HepG2 (cell line): ENCODE measurements around the gene TRDMT1. TPM values are rescaled to one million over a fixed set of nuclear protein-coding genes. Genes with fewer than 3 reads are reported as not detected.

ENCODE experiments used
- ATAC-seq: fragments of 200-7000 bp; cut with Tn5 transposase; 3 replicates; pipeline ENCODE4 v1.9.1; 2020; ENCODE audit warnings: mild to moderate bottlenecking, moderate library complexity
- BruUV-seq: library from RNA; stranded (reverse); fragments of 400-500 nt; replicated peaks from 2 replicates; lab custom pipeline; 2021; lab: Mats Ljungman, UMichigan
- CTCF ChIA-PET: fragments of 300-600 bp; formaldehyde crosslinking; extraction: SDS; loops from one replicate; lab custom pipeline; 2021; ENCODE audit warnings: low total read pairs, inconsistent platforms, low intra/inter-chr PET ratio; lab: Yijun Ruan, JAX
- POLR2A ChIA-PET: fragments of 350-600 bp; sonication (Branson Sonifier 250); formaldehyde crosslinking; loops from one replicate; lab custom pipeline; 2020; ENCODE audit warnings: antibody characterized with exemption, inconsistent platforms; lab: Yijun Ruan, JAX
- DNase-seq: peaks from one replicate; pipeline ENCODE4 v3.0.0-alpha.2; 2015; ENCODE audit warnings: low spot score
- FAIRE-seq: peaks from 3 replicates; lab custom pipeline; 2011; peaks lifted over from hg19 to GRCh38; lab: Jason Lieb, UNC
- H2AFZ ChIP-seq: one replicate; pipeline ENCODE4 v1.6.1; 2011; ENCODE audit warnings: low read length, inconsistent platforms
- H3K27ac ChIP-seq: fragments of 300-600 bp; 3 replicates; pipeline ENCODE4 v1.8.0; 2011; ENCODE audit warnings: mixed run types, mild to moderate bottlenecking, mixed read lengths, low read length, inconsistent platforms; ENCODE audit not compliant: insufficient read depth; ENCODE audit errors: extremely low read length
- H3K27me3 ChIP-seq, 2 experiments: fragments of 200-600 bp in 1 of 2; 2 replicates in 1 of 2; 3 replicates in 1 of 2; pipeline versions ENCODE4 v1.6.0 to v1.8.0; 2011; ENCODE audit warnings: low read length in 2 of 2, mild to moderate bottlenecking in 2 of 2, moderate library complexity in 2 of 2, inconsistent platforms in 1 of 2; ENCODE audit not compliant: insufficient read depth in 2 of 2, control insufficient read depth in 1 of 2
- H3K36me3 ChIP-seq, 2 experiments: fragments of 200-600 bp in 1 of 2; replicated peaks in 1 of 2; 2 replicates in 1 of 2; 3 replicates in 1 of 2; pipeline versions ENCODE4 v1.5.1 to v1.8.0; 2011; ENCODE audit warnings: low read length in 2 of 2, inconsistent platforms in 1 of 2; ENCODE audit not compliant: insufficient read depth in 2 of 2, control insufficient read depth in 1 of 2
- H3K4me1 ChIP-seq: 2 replicates; pipeline ENCODE4 v1.5.1; 2012; ENCODE audit warnings: low read length, inconsistent platforms; ENCODE audit not compliant: insufficient read depth
- H3K4me2 ChIP-seq: 2 replicates; pipeline ENCODE4 v1.6.0; 2011; ENCODE audit warnings: low read depth, low read length, inconsistent platforms
- H3K4me3 ChIP-seq, 3 experiments: fragments of 200-600 bp in 1 of 3; sonication (generic), shearing (Covaris generic) in 1 of 3; replicated peaks in 1 of 3; 2 replicates each; pipeline ENCODE4 v1.5.1; 2011 to 2016; ENCODE audit warnings: low read length in 3 of 3, inconsistent platforms in 2 of 3, low read depth in 2 of 3, mild to moderate bottlenecking in 2 of 3, control low read depth in 1 of 3, mixed read lengths in 1 of 3; ENCODE audit not compliant: insufficient read depth in 1 of 3
- H3K79me2 ChIP-seq: one replicate; pipeline ENCODE4 v1.6.1; 2011; ENCODE audit warnings: low read length, inconsistent platforms; ENCODE audit not compliant: insufficient read depth
- H3K9ac ChIP-seq: 2 replicates; pipeline ENCODE4 v1.6.0; 2011; ENCODE audit warnings: mild to moderate bottlenecking, low read depth, low read length, inconsistent platforms; ENCODE audit not compliant: insufficient read depth
- H3K9me3 ChIP-seq: 2 replicates; pipeline ENCODE4 v1.5.1; 2012; ENCODE audit warnings: mild to moderate bottlenecking, low read length
- H4K20me1 ChIP-seq: 2 replicates; pipeline ENCODE4 v1.6.0; 2011; ENCODE audit warnings: inconsistent platforms, mild to moderate bottlenecking, low read length, moderate library complexity; ENCODE audit not compliant: insufficient read depth
- CAMTA2 ChIP-seq: sonication (generic); formaldehyde crosslinking; IDR thresholded peaks from 2 replicates; pipeline ENCODE4 v1.4.0; 2020; ENCODE audit warnings: mild to moderate bottlenecking, missing genetic modification reagents, borderline replicate concordance
- CEBPB ChIP-seq: IDR thresholded peaks from 2 replicates; pipeline ENCODE4 v1.6.1; 2011; ENCODE audit warnings: low read depth, low read length, improper control_type of control experiment, borderline replicate concordance
- MXD1 ChIP-seq: sonication (generic); formaldehyde crosslinking; IDR thresholded peaks from 2 replicates; pipeline ENCODE4 v1.4.0; 2020; ENCODE audit warnings: mild to moderate bottlenecking, missing genetic modification reagents
- MXI1 ChIP-seq: IDR thresholded peaks from 3 replicates; pipeline ENCODE4 v1.6.1; 2012; ENCODE audit warnings: low read depth, low read length, inconsistent platforms, borderline replicate concordance
- UBTF ChIP-seq: sonication (generic); formaldehyde crosslinking; IDR thresholded peaks from 2 replicates; pipeline ENCODE4 v1.4.0; 2020; ENCODE audit warnings: mild to moderate bottlenecking, missing genetic modification reagents
- YEATS4 ChIP-seq: sonication (generic); formaldehyde crosslinking; IDR thresholded peaks from 2 replicates; pipeline ENCODE4 v1.4.0; 2020; ENCODE audit warnings: missing genetic modification reagents, borderline replicate concordance
- ZNF543 ChIP-seq: sonication (generic); formaldehyde crosslinking; IDR thresholded peaks from 2 replicates; pipeline ENCODE4 v1.4.0; 2020; ENCODE audit warnings: mild to moderate bottlenecking, missing genetic modification reagents
- WGBS: methylation state at CpG from one replicate; pipeline ENCODE4 v1.1.6; 2017; ENCODE audit warnings: low lambda C conversion rate; 5-methylcytosine and 5-hydroxymethylcytosine counted together
- in situ Hi-C: cut with HindIII; loops from 2 replicates; pipeline ENCODE4 v1.10.0; 2017; ENCODE audit warnings: low pct_unique_long_range_greater_than_20kb; ENCODE audit not compliant: extremely low pct_ligation_motif_present
- intact Hi-C: fragments of 100-400 bp; cut with micrococcal nuclease; formaldehyde crosslinking; loops from one replicate; pipeline ENCODE4 v1.10.0; 2022; ENCODE audit not compliant: unreplicated experiment
- polyA plus RNA-seq, 8 experiments: library from polyadenylated mRNA; depleted of rRNA in 3 of 8; stranded (reverse) in 7 of 8; unstranded in 1 of 8; fragments of >200 nt; fragmentation: Illumina TruSeq in 4 of 8; extraction: Trizol in 4 of 8; gene quantifications; 2 replicates each; pipeline versions ENCODE4 v1.2.1 to v1.2.3, GENCODE V29; 2011 to 2016; ENCODE audit warnings: low read depth in 4 of 8, missing spikeins in 1 of 8, mixed read lengths in 1 of 8; ENCODE audit not compliant: insufficient read depth in 1 of 8
- total RNA-seq, 5 experiments: library from RNA; depleted of rRNA; stranded (reverse); fragments of >200 nt; fragmentation: Illumina TruSeq; extraction: Trizol; gene quantifications; 2 replicates each; pipeline ENCODE4 v1.2.3, GENCODE V29; 2016; ENCODE audit warnings: low read depth in 1 of 5
- TF ChIP-seq, protein P1 (sequence below): sonication (generic); formaldehyde crosslinking; IDR thresholded peaks from 2 replicates; pipeline ENCODE4 v1.4.0; 2020; ENCODE audit warnings: missing genetic modification reagents

TRDMT1 gene
- total and polyA plus RNA-seq, 2 of the 13 experiments (the other 11 are each of a cell fraction or from before 2014, with no cell fraction given): 2.0 to 3.0 TPM

- WGBS: 57% methylated on average over 3 of the region's 3 CpGs
- no peak overlapping the region for H3K4me3 ChIP-seq
- BruUV-seq: no TSS peak
- intact Hi-C loops (no loop called here), in situ Hi-C loops (no loop called here)
- H3K36me3 ChIP-seq: no peaks in the 10 kb centered on the region
- no peak overlapping the region for H3K4me2 ChIP-seq
- ATAC-seq (no peak), FAIRE-seq (no peak), DNase-seq (no peak)
- ChIA-PET CTCF (no interaction called here), POLR2A (no interaction called here)
- H2AFZ ChIP-seq: no peak overlapping the region
- no peaks in the 10 kb centered on the region for H3K4me1 ChIP-seq
- H3K9ac ChIP-seq: no peak overlapping the region
- H3K79me2 ChIP-seq: no peaks in the 10 kb centered on the region
- no peak overlapping the region for H3K27ac ChIP-seq
- no peaks in the 10 kb centered on the region for H3K9me3 ChIP-seq
- TF ChIP-seq YEATS4 (CRISPR knock-in tag): no peak
- TF ChIP-seq MXD1 (CRISPR knock-in tag): no peak
- TF ChIP-seq CEBPB: no peak
- no peak for TF ChIP-seq UBTF
- no peak for TF ChIP-seq ZNF543 (CRISPR knock-in tag)
- TF ChIP-seq CAMTA2 (CRISPR knock-in tag): no peak
- no peak for TF ChIP-seq MXI1
- TF ChIP-seq, protein P1, sequence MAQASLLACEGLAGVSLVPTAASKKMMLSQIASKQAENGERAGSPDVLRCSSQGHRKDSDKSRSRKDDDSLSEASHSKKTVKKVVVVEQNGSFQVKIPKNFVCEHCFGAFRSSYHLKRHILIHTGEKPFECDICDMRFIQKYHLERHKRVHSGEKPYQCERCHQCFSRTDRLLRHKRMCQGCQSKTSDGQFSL (CRISPR knock-in tag): no peak
- TF ChIP-seq, all 625 proteins: peak for 0
- Histone ChIP-seq H4K20me1 (no peaks in the 10 kb centered on the region), H3K27me3 (no peaks in the 10 kb centered on the region)
Observed at GRCh38 chr10:17181751-17182150, 19.7 kb downstream of the TRDMT1 start.
